Subcutaneous adipose tissue (tissue), 4 donors: ENCODE data around the gene NRXN3. TPM values are rescaled to one million over a fixed set of nuclear protein-coding genes. Genes with fewer than 3 reads are reported as not detected.

Experiments
- total RNA-seq, 4 donors: library from RNA; depleted of rRNA; stranded (reverse); fragments of >200 nt; gene quantifications; one replicate each; pipeline ENCODE4 v1.1.0, GENCODE V29; 2016
- TF ChIP-seq, protein P1 (sequence below): fragments of 450-650 bp; IDR thresholded peaks from one replicate; pipeline ENCODE4 v1.5.1; 2016; ENCODE audit warnings: low read depth, mild to moderate bottlenecking, control low read depth, antibody characterized with exemption, moderate library complexity

NRXN3 gene
- total RNA-seq, 4 donors from 2014 or later: 0.57 to 2.4 (median 1.1) TPM; not detected in 1

DNA sequence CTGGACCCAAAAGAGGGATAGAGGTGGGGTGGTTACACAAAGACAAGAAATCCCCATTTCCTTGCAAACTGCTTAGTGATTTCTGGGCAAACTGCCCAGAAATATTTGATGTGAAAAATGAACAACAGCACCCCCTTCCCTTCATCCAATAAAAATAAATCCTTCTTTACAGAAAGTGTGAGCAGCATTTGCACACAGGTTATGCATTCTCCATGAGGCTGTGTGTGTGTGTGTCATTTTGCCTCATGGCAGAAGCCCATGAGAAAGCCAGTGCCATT is 17.2 kb upstream of the NRXN3 start:
- TF ChIP-seq, protein P1, sequence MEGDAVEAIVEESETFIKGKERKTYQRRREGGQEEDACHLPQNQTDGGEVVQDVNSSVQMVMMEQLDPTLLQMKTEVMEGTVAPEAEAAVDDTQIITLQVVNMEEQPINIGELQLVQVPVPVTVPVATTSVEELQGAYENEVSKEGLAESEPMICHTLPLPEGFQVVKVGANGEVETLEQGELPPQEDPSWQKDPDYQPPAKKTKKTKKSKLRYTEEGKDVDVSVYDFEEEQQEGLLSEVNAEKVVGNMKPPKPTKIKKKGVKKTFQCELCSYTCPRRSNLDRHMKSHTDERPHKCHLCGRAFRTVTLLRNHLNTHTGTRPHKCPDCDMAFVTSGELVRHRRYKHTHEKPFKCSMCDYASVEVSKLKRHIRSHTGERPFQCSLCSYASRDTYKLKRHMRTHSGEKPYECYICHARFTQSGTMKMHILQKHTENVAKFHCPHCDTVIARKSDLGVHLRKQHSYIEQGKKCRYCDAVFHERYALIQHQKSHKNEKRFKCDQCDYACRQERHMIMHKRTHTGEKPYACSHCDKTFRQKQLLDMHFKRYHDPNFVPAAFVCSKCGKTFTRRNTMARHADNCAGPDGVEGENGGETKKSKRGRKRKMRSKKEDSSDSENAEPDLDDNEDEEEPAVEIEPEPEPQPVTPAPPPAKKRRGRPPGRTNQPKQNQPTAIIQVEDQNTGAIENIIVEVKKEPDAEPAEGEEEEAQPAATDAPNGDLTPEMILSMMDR: no peak

DNA sequence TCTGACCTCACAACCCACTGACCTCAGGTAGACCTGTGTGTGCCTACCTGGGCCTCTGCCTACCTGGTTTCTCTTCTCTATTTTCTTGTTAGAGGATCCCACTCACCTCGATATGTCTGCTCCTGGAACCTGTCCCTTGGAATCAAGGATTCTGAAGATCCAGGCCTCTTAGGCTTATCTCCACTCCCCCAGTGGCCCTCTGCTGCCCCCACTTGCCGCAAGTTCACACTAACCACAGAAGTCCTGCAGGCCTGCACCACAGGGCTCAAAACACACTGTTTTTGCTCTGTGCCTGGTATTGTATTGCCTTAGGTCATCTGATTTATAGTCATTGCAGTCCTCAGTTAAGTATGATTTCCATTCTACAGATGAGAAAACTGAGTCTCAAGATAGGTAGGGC is 15.3 kb upstream of the NRXN3 start:
- TF ChIP-seq, protein P1: no peak

DNA sequence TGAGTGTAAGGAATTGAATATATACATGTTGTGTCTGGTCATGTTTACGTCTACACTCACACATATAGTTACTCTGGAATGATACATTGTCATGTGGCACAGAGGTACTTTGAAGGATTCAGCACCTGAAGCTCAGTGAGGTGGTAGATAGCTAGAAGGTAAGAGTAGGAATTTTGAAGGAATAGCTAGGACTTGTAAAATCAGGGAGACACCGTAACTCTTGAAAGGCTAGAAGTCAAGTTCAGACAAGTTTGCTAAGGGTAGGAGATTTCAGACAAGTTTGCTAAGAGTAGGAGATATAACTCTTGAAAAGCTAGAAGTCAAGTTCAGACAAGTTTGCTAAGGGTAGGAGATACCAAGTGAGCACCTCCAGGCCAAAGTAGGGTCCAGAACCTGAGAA is 14.0 kb upstream of the NRXN3 start:
- TF ChIP-seq, protein P1: no peak

DNA sequence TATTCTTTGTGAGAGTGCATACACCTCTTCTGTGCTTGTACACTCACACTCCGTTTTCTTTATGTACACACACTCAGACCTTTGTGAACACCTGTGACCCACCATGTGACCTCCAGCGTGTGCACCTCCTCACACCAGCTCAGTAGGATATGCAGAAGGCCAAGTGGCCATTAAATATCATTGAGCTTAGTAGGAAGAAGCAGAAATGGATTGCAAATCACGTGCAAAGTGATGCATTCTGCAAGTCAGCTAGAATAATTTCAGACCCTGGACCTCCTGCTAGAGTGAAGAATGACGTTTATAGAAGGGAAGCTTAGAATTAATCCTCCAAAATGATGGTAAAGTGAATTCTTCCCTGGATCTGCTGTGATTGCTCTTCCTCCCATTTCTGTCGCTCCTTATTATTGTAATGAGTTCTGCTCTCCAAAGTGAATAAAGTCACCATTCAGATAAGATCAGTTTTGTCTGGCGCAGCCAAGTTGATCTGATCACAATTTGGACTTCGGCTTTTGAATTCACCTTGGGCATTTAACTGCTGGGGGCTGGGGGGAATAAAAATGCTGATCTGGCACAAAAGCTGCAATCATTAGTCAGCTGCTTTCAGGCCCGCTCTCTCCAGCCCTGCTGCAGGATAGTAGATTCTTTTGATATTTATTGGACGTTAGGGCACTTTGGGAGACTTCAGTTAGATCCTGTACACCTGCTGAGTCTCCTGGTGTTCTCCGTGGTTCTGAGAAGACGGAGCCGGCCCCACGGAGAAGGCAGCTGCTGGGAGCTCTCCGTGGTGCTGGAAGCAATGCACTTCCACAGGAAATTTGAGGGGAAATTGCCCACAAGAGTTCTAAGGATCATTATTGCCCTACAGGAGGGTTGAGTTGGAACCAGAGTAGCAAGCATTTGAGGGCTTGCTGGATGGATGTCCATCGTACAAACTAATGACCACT is 12.4 kb upstream of the NRXN3 start:
- TF ChIP-seq, protein P1: no peak

DNA sequence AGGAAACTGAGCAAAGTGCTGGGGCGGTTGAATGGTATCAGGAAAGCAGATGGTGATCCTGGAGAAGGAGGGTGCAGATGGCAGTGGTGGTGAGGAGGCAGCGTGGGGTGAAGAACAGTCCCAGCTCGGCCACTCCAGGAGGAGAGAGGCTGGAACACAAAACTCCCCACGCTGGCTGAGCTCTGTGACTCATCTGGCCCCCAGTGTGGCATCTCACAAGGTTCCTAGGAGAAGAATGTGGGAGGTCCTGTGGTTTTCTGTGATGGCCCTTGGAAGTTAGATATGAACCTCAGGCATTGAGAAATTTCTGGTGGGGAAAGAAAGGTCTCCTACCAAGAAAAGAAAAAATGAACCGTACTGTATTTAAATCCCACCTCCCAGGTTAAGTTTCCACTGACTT is 8.0 kb upstream of the NRXN3 start:
- TF ChIP-seq, protein P1: no peak

DNA sequence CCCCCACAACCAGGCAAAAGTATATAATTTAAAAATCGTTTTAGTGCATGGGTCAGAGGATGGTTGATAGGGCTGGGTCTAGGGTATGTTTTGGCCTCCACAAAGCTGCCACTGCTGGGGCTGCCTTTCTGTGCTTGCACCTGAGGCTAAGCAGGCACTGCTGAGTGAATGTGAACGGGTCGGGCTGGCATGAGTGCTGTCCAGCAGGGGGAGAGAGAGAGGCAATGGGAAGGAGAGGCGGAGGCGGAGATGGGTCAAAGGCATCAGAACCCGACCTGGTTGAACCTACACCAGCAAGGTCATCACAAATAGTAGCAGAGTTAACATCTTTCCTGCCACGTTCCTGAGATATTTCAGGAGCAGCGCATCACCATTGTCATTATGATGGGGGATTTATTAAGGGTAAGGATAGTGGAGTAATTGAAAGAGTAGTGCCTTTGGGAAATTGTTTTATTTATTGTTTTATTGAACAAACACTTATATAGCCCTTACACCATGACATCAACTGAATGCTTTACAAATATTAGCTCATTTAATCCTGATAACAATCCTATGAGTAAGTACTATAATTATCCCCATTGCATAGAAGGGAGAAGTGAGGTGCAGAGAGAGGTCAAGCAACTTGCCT is 5.8 kb upstream of the NRXN3 start:
- TF ChIP-seq, protein P1: no peak

DNA sequence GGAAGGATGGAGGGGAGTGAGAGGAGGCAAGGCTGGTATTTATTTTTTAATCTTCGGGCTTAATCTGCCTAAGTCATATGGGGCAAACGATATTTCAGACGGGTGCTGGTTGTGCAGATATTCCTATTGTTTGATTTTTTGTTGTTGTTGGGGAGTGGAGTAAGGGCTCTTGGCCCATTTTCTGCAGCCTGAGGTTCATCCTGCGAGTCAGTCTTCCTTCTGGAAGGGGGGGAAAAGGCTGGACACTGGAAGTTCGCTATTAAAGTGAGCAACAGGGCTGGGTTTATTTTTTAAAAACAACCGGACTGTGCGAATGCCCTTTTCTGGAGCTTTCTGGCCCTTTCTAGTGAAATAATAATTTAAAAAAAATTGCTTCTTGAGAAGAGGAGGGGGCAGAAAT is 2.3 kb downstream of the NRXN3 start:
- TF ChIP-seq, protein P1: no peak
